OCI-M1 (cell line): ENCODE data around the gene TMEM60.

Source experiments
- DNase-seq: peaks from one replicate; lab custom pipeline; 2025; lab: John Stamatoyannopoulos, UW

Gene TMEM60

DNA sequence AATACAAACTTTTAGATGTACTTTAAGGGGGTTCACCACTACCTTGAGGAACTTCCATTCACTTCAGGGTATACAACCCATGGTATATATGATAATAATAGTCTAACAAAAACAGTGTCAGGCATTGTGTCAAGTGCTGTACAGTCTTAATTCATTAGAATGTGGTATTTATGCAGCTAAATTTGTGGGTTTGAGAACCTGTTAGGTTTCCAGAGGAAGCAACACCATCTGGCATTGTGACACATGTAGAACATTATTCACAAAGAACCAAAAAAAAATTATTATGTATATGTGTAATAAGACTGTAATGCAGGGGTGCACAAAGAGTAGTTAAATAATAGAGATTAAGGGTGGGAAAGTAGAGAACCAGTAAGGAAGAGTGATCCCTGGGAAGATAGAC, 26.3 kb downstream of the TMEM60 start:
- DNase-seq = no peak

DNA sequence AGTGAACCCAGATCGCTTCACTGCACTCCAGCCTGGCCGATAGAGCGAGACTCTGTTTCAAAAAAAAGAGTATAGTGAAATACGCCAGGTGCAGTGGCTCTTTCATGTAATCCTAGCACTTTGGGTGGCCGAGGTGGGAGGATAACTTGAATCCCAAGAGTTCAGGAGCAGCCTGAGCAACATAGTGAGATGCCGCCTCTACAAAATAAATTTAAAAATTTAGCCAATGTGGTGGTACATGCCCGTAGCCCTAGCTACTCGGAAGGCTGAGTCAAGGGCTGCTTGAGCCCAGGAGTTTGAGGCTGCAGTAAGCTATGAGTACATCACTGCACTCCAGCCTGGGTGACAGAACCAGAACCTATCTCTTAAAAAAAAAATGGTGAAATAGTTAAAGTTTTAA, 27.9 kb downstream of the TMEM60 start:
- DNase-seq = no peak

DNA sequence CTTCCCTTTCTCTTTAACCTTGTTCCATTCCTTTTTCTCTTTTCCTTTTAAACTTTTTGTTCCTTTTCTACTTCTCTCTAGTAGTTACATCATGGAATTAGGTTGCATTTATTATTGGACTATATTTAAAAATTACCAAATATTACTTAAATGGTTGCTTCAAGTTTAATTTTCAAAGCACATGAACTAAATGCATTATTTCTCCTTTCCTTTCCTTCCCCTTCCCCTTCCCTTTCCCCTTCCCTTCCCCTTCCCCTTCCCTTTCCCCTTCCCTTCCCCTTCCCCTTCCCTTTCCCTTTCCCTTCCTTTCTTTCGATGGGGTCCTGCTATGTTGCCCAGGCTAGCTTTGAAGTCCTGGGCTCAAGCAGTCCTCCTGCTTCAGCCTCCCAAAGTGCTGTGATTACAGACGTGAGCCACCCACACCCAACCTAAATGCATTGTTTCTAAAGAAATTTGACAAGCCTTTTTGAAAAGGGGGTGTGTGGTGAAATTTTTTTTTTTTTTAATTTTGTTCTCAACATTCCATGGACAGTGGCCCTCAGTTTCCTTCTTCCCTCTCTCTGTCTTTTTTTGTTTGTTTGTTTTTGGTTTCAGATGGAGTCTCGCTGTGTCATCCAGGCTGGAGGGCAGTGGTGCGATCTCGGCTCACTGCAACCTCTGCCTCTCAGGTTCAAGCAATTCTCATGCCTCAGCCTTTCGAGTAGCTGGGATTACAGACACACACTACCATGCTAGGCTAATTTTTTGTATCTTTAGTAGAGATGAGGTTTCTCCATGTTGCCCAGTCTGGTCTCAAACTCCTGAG, 31.2 kb downstream of the TMEM60 start:
- no peak for DNase-seq

DNA sequence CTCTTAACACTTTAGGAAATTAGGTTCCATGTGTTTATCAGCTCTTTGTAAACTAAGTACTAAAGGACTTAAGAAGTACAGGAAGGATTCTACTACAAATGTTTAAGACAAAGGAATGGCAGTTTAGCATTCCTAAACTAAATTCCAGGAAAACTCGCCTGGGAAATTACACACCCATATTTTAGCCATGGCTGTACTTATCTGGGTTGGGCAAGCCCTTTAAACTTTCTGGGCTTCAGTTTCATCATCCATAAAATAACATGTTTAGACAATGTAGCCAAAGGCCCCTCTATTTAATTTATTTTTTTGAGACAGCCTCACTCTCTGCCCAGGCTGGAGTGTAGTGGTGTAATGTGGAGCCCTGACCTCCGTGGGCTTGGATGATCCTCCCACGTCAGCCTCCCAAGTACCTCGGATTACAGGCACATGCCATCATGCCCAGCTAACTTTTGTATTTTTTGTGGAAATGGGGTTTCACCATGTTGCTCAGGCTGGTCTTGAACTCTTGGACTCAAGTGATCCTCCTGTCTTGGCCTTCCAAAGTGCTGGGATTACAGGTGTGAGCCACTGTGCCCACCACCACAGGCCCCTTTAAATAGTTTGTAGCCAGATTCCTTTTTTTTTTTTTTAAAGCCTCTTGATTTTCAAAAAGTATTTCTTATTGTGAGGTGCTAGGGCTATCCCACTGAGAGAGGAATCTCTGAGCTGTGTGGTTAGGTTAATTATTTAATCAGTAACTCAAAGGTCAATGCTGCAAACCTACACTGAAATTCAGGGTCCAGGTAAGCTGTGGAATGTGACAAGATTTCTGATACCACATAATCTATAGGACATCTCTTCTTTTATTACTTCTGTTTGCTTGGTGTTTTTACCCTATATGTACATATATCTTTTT, 32.1 kb downstream of the TMEM60 start:
- no peak for DNase-seq

DNA sequence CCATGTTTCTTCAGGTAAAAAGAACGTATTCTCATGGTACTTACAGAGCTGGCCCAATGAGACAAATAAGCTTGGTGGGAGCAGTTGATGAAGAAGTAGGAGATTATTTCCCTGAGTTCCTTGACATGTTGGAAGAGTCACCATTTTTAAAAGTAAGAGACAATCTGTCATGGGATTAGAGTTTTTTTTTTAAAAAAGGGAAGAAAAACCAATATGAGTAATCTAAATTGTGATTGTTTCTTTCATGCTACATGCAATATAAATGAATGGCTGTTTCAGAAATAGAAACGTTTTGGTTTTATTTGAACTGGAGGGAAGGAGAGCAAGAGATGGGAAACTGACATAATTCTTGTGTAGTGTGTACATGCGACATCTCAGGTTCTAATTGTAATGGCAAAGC, 32.8 kb downstream of the TMEM60 start:
- no peak for DNase-seq

DNA sequence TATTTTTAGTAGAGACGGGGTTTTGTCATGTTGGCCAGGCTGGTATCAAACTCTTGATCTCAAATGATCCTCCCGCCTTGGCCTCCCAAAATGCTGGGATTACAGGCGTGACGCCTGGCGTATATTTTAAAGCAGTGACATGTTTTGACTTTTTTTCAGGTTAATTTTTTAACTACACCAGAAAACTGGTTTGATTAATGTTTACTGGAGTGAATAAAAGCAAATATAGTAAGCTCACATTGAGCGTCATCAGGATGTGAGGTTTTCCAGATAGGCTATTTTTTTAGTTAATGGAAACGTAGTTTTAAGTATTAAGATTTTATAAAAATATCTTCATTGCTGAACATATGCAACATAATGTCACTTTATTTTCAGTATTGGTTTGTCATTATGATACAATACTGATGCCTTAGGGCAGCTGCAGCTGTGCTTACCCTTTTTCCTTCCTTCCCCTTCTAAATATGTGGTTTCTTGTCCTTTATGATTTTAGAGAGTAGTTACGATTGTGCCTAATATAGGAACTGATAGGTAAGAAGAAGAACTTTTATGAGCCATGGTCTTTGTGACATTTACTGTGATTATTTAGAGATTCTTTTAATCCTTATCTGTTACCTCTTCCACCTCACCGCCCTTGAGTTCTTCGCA, 37.3 kb downstream of the TMEM60 start:
- DNase-seq = no peak

DNA sequence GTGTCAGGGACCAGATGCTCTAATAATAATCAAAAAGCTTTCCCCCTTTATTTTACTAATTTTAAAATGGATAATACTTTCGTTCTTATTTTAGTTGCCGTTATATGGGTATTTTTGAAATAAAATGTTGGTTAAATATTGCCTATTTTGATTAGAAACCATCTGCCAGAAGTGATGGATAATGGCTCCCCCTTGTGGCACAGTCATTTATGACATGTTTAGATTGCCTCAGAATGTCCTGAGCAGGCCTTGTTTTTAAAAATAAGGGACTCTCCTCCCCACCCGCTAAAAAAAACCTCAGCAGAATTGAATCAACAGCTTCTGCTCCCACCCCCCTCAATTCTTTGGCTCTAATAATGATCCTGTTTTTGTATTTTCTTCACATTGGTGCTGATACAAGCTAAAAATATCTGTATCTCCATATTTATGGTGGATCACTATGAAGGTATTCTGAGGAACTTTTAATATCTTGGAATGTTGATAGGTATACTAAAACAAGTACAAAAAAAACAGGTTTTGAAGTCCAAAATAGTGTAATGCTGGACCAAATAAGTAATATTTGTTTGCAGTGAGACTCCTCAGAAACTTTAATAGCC, 38.8 kb downstream of the TMEM60 start:
- peak; percentile 96 for DNase-seq

DNA sequence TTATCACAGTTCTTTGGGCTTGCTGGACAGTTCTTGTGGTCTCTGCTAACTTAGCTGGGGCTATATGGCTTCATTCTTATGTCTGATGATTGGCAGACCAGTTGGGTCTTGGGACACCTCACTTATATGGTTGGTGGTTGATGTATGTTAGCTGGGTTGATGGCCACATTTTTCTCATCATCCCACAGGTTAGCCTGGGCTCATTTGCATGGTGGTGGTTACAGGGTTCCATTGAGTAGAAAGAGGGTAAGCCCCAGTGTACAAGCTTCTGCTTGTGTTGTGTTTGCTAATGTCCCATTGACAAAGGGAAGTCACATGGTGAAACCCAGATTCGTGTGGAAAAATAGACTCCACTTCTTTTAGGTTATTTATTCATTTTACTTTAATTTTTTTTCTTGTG, 40.6 kb downstream of the TMEM60 start:
- no peak for DNase-seq

DNA sequence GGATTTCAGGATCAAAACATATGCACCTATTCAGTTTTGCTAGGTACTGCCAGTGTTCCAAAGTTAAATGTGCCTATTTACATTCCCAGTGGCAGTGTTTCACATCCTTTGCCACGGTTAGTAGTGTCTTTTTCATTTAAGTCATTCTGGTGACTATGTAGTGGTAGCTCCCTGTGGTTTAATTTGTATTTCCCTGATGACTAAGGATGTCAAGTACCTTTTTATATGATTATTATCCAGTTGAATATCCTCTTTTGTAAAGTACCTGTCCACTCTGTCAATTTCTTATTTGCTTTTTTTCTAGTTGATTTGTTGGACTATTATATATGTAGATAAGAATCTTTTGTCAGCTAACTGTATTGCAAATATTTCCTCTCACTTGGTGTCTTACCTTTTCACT, 45.1 kb downstream of the TMEM60 start:
- DNase-seq = no peak

DNA sequence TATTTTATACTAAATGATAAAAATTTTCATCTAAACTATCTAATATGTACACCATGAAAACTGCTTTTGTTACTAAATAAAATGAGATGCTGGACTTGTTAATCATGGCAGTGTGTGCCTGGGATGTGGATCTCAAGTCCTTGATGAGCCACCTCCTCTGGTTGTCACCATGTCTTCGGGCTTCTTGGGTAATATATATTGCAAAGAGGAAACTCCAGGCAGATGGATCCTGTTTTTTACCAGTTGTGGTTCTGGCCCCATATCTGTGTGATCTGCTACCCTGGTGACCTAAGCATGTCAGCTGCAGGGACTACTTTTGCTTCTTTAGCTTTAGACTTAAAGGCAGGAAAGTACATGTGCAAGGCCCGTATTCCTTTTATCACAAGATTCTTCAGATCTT, 46.2 kb downstream of the TMEM60 start:
- DNase-seq = peak; percentile 99

DNA sequence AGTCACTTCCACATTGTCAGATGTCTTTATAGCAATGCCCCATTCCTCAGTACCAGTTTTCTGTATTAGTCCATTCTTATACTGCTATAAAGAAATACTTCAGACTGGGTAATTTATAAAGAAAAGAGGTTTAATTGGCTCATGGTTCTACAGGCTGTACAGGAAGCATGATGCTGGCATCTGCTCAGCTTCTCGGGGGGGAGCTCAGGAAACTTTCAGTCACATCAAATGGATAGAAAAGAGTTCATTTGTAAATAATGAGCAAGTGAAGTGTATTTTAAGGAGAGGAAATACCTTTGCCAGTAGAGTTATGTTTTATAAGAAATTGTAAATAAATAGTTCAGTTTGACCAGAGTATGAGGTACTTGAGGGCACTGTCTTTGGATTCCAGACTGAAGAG, 50.5 kb downstream of the TMEM60 start:
- no peak for DNase-seq

DNA sequence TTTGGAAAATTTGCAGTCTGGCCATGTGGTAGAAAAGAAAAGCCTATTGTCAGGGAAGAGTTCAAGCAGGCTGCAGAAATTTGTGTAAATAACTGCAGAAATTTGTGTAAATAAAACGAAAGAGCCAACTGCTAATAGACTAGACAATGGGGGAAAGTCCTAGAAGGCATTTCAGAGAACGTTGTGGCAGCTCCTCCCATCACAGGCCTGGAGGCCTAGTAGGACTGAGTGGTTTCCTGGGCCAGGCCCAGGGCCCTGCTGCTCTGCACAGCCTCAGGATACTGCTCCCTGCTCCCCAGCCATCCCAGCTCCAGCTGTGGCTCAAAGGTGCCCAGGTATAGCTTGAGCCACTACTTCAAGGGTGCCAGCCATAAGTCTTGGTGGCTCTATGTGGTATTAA, 51.1 kb downstream of the TMEM60 start:
- no peak for DNase-seq

DNA sequence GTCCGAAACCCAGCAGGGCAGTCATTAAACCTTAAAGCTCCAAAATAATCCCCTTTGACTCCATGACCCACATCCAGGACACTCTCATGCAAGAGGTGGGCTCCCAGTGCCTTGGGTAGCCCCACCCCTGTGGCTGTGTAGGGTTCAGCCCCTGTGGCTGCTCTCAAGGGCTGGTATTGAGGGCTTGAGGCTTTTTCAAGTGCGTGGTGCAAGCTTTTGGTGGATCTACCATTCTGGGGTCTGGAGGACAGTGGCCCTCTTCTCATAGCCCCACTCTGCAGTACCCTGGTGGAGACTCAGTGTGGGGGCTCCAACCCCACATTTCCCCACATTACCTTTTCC, 51.4 kb downstream of the TMEM60 start:
- no peak for DNase-seq

DNA sequence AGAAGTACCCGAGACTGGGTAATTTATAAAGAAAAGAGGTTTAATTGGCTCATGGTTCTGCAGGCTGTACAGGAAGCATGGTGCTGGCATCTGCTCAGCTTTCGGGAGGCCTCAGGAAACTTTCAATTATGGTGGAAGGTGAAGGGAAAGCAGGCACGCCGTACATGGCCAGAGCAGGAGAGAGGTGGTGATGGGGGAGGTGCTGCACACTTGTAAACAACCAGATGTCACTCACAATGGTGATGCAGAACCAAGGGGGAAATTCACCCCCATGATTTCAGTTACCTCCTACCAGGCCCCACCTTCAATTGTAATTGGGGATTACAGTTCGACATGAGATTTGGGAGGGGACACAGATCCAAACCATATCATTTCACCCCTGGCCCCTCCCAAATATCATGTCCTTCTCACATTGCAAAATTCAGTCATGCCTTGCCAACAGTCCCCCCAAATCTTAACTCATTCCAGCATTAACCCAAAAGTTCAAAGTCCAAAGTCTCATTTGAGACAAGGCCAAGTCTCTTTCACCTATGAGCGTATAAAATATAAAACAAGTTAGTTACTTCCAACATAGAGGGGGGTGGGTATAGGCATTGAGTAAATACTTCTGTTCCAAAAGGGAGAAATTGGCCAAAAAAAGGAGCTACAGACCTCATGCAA, 51.9 kb downstream of the TMEM60 start:
- no peak for DNase-seq

DNA sequence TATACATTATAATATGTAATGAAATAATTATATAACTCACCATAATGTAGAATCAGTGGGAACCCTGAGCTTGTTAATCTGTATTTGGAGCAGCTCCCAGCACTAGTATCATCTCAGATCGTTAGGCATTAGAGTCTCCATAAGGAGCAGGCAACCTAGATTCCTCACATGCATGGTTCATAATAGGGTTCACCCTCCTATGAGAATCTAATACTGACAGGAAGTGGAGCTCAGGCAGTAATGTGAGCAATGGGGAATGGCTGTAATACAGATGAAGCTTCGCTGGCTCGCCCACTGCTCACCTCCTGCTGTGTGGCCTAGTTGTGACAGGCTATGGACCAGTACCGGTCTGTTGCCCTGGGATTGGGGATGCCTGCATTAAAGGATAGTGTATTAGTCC, 52.5 kb downstream of the TMEM60 start:
- DNase-seq = no peak
